ENCODE results near the gene ANKFN1. TPM values are rescaled to one million over a fixed set of nuclear protein-coding genes. Genes with fewer than 3 reads are reported as not detected.

The ANKFN1 gene
- total RNA-seq, result 1 to 10 TPM; 1.7 to 4.4 TPM
- long read RNA-seq, donor 1, partial matches to known transcripts, result 0 of 4 reads
- long read RNA-seq, donor 1, other reads (novel, unspliced or antisense), result 4 of 4 reads
- long read RNA-seq, donor 2, result 0 reads

- intact Hi-C loops (cut with DNase I), result no loop called here
- no peak for DNase-seq (ENCODE audit: low spot score)
Measured at GRCh38 chr17:56152874-56153602, at the start of gene ANKFN1. TSS of gene ANKFN1 (plus strand) at chr17:56153475. CDS start at chr17:56212668, 59,193 bp downstream.

- intact Hi-C loops (cut with DNase I), result no loop called here
- no peak for DNase-seq (ENCODE audit: low spot score)
Measured at GRCh38 chr17:56108811-56109284, 44.4 kb upstream of the ANKFN1 start.

GRCh38 chr17:56109836-56110235 is 43.4 kb upstream of the ANKFN1 start:
- DNase-seq (ENCODE audit: low spot score), result no peak
- intact Hi-C loops (cut with DNase I), result no loop called here

GRCh38 chr17:56110463-56111135 is 42.7 kb upstream of the ANKFN1 start:
- intact Hi-C loops (cut with DNase I), result no loop called here
- peak; percentile 68 for DNase-seq (ENCODE audit: low spot score)

GRCh38 chr17:56111706-56112485 is 41.4 kb upstream of the ANKFN1 start:
- DNase-seq (ENCODE audit: low spot score), result no peak
- intact Hi-C loops (cut with DNase I), result no loop called here

- intact Hi-C loops (cut with DNase I), result no loop called here
- no peak for DNase-seq (ENCODE audit: low spot score)
Measured at GRCh38 chr17:56113486-56113885, 39.8 kb upstream of the ANKFN1 start.

- intact Hi-C loops (cut with DNase I), result no loop called here
- DNase-seq (ENCODE audit: low spot score), result no peak
Measured at GRCh38 chr17:56114469-56114868, 38.8 kb upstream of the ANKFN1 start.

GRCh38 chr17:56119191-56119590 is 34.1 kb upstream of the ANKFN1 start:
- DNase-seq (ENCODE audit: low spot score), result no peak
- intact Hi-C loops (cut with DNase I), result no loop called here

GRCh38 chr17:56119936-56120335 is 33.3 kb upstream of the ANKFN1 start:
- DNase-seq (ENCODE audit: low spot score), result no peak
- intact Hi-C loops (cut with DNase I), result no loop called here

- no peak for DNase-seq (ENCODE audit: low spot score)
- intact Hi-C loops (cut with DNase I), result no loop called here
Measured at GRCh38 chr17:56121191-56122051, 31.9 kb upstream of the ANKFN1 start.

GRCh38 chr17:56125830-56126819 is 27.1 kb upstream of the ANKFN1 start:
- peak; percentile 79 for DNase-seq (ENCODE audit: low spot score)
- intact Hi-C loops (cut with DNase I), result no loop called here

- DNase-seq (ENCODE audit: low spot score), result no peak
- intact Hi-C loops (cut with DNase I), result no loop called here
Measured at GRCh38 chr17:56130026-56130425, 23.2 kb upstream of the ANKFN1 start.

GRCh38 chr17:56130631-56131030 is 22.6 kb upstream of the ANKFN1 start:
- intact Hi-C loops (cut with DNase I), result no loop called here
- no peak for DNase-seq (ENCODE audit: low spot score)

GRCh38 chr17:56131431-56131830 is 21.8 kb upstream of the ANKFN1 start:
- DNase-seq (ENCODE audit: low spot score), result no peak
- intact Hi-C loops (cut with DNase I), result no loop called here

GRCh38 chr17:56136301-56136700 is 17.0 kb upstream of the ANKFN1 start:
- intact Hi-C loops (cut with DNase I), result no loop called here

GRCh38 chr17:56141046-56141839 is 12.0 kb upstream of the ANKFN1 start:
- no peak for DNase-seq (ENCODE audit: low spot score)
- intact Hi-C loops (cut with DNase I), result no loop called here

More at GRCh38 chr17:56136301-56136700, 17.0 kb upstream of the ANKFN1 start:
- DNase-seq (ENCODE audit: low spot score), result no peak

GRCh38 chr17:56142325-56142724 is 10.9 kb upstream of the ANKFN1 start:
- DNase-seq (ENCODE audit: low spot score), result no peak
- intact Hi-C loops (cut with DNase I), result no loop called here

All from posterior vena cava (tissue), 2 donors.